PFSK-1 (cell line): ENCODE measurements around the gene ADH1B.

Source experiments
- FOXP2 ChIP-seq: optimal IDR thresholded peaks from 2 replicates; pipeline ENCODE3; 2011; ENCODE audit warnings: borderline replicate concordance, control low read depth, inconsistent platforms; ENCODE audit not compliant: insufficient read depth; ENCODE audit errors: extremely low read length, extremely low read depth
- POLR2AphosphoS5 ChIP-seq: IDR thresholded peaks from 2 replicates; pipeline ENCODE4 v1.6.1; 2012; ENCODE audit warnings: low read depth, mild to moderate bottlenecking, control low read depth, low read length, moderate library complexity
- REST ChIP-seq, 2 experiments: IDR thresholded peaks; 2 replicates each; pipeline versions ENCODE4 v1.6.1 to v1.8.0; 2011 to 2012; ENCODE audit warnings: low read depth in 2 of 2, low read length in 2 of 2, control low read depth in 1 of 2, inconsistent platforms in 1 of 2, mild to moderate bottlenecking in 1 of 2, moderate library complexity in 1 of 2; ENCODE audit not compliant: insufficient read depth in 1 of 2
- SIN3A ChIP-seq: IDR thresholded peaks from 2 replicates; pipeline ENCODE4 v1.6.1; 2012; ENCODE audit warnings: mild to moderate bottlenecking, low read length, moderate library complexity, borderline replicate concordance; ENCODE audit not compliant: insufficient read depth
- TAF1 ChIP-seq: IDR thresholded peaks from 2 replicates; pipeline ENCODE4 v1.6.1; 2012; ENCODE audit warnings: low read length, control low read depth, borderline replicate concordance; ENCODE audit not compliant: insufficient read depth

GRCh38 chr4:99351487-99351886 is 30.3 kb upstream of the ADH1B start:
- TF ChIP-seq POLR2AphosphoS5 = no peak
- no peak for TF ChIP-seq REST (IDR thresholded peaks at IDR 0.05; ENCODE audit: insufficient read depth in 1 of 2, low read depth in 2 of 2, low read length in 2 of 2)
- TF ChIP-seq TAF1 = no peak
- no peak for TF ChIP-seq FOXP2
- no peak for TF ChIP-seq SIN3A
